ENCODE measurements around the gene MAP3K7.

MAP3K7 gene

DNA sequence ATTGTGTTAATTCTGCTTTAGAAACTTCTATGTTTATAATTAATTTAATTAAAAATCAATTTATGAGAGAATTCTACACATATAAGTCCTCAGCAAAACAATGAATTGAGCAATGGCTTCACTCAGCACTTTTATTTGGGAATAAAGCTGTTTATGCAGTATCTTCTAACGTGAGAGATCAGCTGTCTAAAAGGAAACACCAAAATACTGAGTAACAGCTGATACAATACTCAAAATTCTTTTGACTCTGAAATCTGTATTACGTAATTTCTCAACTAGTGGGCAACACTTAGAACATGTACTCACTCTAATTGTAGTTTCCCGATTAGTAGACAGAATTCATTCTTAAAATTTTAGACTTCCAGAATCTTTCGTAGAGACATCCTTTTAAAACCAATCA lies 49.8 kb downstream of the MAP3K7 start:
- ATAC-seq (ENCODE audit: insufficient read depth, low read depth), result no peak
- no peak overlapping the region for H3K9ac ChIP-seq (ENCODE audit: low read depth, low read length)

DNA sequence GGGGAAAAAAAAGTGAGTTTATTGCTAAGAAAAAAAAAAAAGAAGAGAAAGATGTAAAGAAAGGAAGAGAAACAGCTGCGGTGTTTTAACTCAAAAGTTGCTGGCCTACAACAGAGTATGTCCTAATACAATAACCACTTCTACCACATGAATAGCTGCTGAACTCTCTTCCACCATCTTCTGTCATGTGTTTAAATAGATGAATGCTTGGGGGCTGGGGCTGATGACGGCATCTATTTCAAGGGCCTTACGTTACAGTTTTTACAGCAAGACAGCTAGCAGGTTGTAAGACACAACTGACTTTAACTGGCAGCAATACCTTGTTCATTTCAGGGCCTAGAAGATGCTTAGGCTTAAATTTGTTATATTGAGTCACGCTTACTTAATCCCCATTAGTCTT lies 50.4 kb downstream of the MAP3K7 start:
- ATAC-seq (ENCODE audit: insufficient read depth, low read depth) (no peak), DNase-seq (no peak)
- H3K27me3 ChIP-seq (ENCODE audit: insufficient read depth, low read length, poor library complexity), result no peaks in the 10 kb centered on the region
- H3K36me3 ChIP-seq (ENCODE audit: insufficient read depth, low read length), result peaks cover 43% of the 10 kb centered on the region; the same call in 1 of the 2 replicates
- H2AFZ ChIP-seq (ENCODE audit: low read depth, low read length), result no peak overlapping the region
- H3K79me2 ChIP-seq (ENCODE audit: insufficient read depth, low read length), result no peaks in the 10 kb centered on the region
- H4K20me1 ChIP-seq (ENCODE audit: insufficient read depth, low read length), result no peaks in the 10 kb centered on the region
- H3K27ac ChIP-seq (ENCODE audit: low read length), result no peak overlapping the region
- TF ChIP-seq, protein P1, sequence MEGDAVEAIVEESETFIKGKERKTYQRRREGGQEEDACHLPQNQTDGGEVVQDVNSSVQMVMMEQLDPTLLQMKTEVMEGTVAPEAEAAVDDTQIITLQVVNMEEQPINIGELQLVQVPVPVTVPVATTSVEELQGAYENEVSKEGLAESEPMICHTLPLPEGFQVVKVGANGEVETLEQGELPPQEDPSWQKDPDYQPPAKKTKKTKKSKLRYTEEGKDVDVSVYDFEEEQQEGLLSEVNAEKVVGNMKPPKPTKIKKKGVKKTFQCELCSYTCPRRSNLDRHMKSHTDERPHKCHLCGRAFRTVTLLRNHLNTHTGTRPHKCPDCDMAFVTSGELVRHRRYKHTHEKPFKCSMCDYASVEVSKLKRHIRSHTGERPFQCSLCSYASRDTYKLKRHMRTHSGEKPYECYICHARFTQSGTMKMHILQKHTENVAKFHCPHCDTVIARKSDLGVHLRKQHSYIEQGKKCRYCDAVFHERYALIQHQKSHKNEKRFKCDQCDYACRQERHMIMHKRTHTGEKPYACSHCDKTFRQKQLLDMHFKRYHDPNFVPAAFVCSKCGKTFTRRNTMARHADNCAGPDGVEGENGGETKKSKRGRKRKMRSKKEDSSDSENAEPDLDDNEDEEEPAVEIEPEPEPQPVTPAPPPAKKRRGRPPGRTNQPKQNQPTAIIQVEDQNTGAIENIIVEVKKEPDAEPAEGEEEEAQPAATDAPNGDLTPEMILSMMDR (IDR thresholded peaks at IDR 0.05; ENCODE audit: borderline replicate concordance, extremely low read depth, low read length, poor library complexity, severe bottlenecking), result no peak
- TF ChIP-seq EZH2 (IDR thresholded peaks at IDR 0.05; ENCODE audit: borderline replicate concordance, low read depth, low read length, severe bottlenecking), result no peak
- H3K4me1 ChIP-seq (ENCODE audit: insufficient read depth, low read length), result no peaks in the 10 kb centered on the region
- H3K9me3 ChIP-seq (ENCODE audit: insufficient read depth, low read length, severe bottlenecking), result no peaks in the 10 kb centered on the region
- no peak overlapping the region for H3K9ac ChIP-seq (ENCODE audit: low read depth, low read length)
- H3K4me3 ChIP-seq (ENCODE audit: low read depth in 1 of 2, low read length in 2 of 2), result no peak overlapping the region
- H3K4me2 ChIP-seq (ENCODE audit: insufficient read depth, low read length), result no peak overlapping the region

More for the DNA sequence above, 49.8 kb downstream of the MAP3K7 start:
- TF ChIP-seq EZH2 (IDR thresholded peaks at IDR 0.05; ENCODE audit: borderline replicate concordance, low read depth, low read length, severe bottlenecking), result no peak
- TF ChIP-seq, protein P1 (IDR thresholded peaks at IDR 0.05; ENCODE audit: borderline replicate concordance, extremely low read depth, low read length, poor library complexity, severe bottlenecking), result no peak
- no peak for DNase-seq
- Histone ChIP-seq H4K20me1 (ENCODE audit: insufficient read depth, low read length) (no peaks in the 10 kb centered on the region), H2AFZ (ENCODE audit: low read depth, low read length) (no peak overlapping the region), H3K9me3 (ENCODE audit: insufficient read depth, low read length, severe bottlenecking) (no peaks in the 10 kb centered on the region), H3K4me1 (ENCODE audit: insufficient read depth, low read length) (no peaks in the 10 kb centered on the region), H3K36me3 (ENCODE audit: insufficient read depth, low read length) (peaks cover 43% of the 10 kb centered on the region; the same call in 1 of the 2 replicates), H3K27ac (ENCODE audit: low read length) (no peak overlapping the region), H3K4me2 (ENCODE audit: insufficient read depth, low read length) (no peak overlapping the region), H3K4me3 (ENCODE audit: low read depth in 1 of 2, low read length in 2 of 2) (no peak overlapping the region), H3K79me2 (ENCODE audit: insufficient read depth, low read length) (no peaks in the 10 kb centered on the region), H3K27me3 (ENCODE audit: insufficient read depth, low read length, poor library complexity) (no peaks in the 10 kb centered on the region)

DNA sequence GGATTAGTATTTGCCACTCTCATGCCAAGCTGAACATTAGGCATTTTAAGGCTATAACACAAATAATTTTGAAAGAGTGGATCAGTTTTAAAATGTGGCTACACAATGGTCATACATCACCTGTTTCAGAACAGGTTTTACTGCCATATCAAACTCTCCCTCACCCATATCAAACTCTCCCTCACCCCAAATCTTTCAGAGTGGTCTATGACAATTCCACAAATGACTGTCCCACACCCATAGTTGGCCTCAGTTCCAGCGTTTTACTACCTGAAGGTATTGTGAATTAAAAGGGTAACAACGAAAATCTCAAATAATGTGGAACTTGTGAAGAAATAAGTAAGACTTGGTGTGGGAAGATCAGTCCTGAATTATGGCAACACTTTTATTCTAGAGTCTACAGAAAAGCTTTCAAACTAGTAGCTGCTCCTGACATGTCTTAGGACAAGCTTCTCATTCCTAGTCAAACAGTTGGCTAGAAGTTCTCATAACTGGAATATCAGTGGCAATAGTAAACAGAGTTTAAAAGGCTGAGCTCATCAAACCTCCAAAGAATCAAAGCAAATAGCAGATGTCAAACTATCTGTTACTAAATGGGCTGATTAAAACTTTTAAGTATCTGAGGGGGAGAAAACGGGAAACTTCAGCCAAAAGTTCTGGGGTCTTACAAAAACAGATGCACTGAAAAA lies 52.4 kb downstream of the MAP3K7 start:
- no peak overlapping the region for H3K4me2 ChIP-seq (ENCODE audit: insufficient read depth, low read length)
- no peaks in the 10 kb centered on the region for H3K27me3 ChIP-seq (ENCODE audit: insufficient read depth, low read length, poor library complexity)
- no peaks in the 10 kb centered on the region for H3K9me3 ChIP-seq (ENCODE audit: insufficient read depth, low read length, severe bottlenecking)
- no peaks in the 10 kb centered on the region for H4K20me1 ChIP-seq (ENCODE audit: insufficient read depth, low read length)
- H3K79me2 ChIP-seq (ENCODE audit: insufficient read depth, low read length), result no peaks in the 10 kb centered on the region
- no peak overlapping the region for H3K9ac ChIP-seq (ENCODE audit: low read depth, low read length)
- no peak for DNase-seq
- TF ChIP-seq, protein P1 (IDR thresholded peaks at IDR 0.05; ENCODE audit: borderline replicate concordance, extremely low read depth, low read length, poor library complexity, severe bottlenecking), result no peak
- no peak overlapping the region for H3K4me3 ChIP-seq (ENCODE audit: low read depth in 1 of 2, low read length in 2 of 2)
- peaks cover 45% of the 10 kb centered on the region for H3K36me3 ChIP-seq (ENCODE audit: insufficient read depth, low read length)
- no peak for ATAC-seq (ENCODE audit: insufficient read depth, low read depth)
- no peaks in the 10 kb centered on the region for H3K4me1 ChIP-seq (ENCODE audit: insufficient read depth, low read length)
- H3K27ac ChIP-seq (ENCODE audit: low read length), result no peak overlapping the region
- H2AFZ ChIP-seq (ENCODE audit: low read depth, low read length), result no peak overlapping the region

All from DND-41 (cell line).